ENCODE measurements around the gene LARP1B. TPM values are rescaled to one million over a fixed set of nuclear protein-coding genes. Genes with fewer than 3 reads are reported as not detected.

LARP1B gene
- total RNA-seq, 1 experiment from 2014 or later = 31.1 TPM

DNA sequence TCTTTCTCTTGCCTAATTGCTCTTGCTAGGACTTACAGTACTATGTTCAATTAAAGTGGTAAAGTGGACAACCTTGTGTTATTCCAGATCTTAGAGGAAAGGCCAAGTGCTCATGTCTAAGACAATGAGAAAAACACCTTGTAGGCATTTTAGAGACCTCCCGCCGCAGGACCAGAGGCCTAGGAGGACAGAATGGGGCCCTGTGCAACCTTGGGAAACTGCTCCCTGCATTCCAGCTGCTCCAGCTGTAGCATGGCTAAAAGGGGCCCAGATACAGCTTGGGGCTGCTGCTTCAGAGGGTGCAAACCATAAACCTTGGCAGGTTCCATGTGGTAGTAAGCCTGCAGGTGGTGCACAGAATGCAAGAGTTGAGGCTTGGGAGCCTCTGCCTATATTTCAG lies 125.5 kb downstream of the LARP1B start:
- no peaks in the 10 kb centered on the region for H3K27me3 ChIP-seq (ENCODE audit: insufficient read depth, low read length)
- intact Hi-C loops (cut with micrococcal nuclease) = no loop called here
- H3K9me2 ChIP-seq (ENCODE audit: insufficient read depth) = no peaks in the 10 kb centered on the region
- H3K4me1 ChIP-seq (ENCODE audit: control insufficient read depth in 1 of 2, insufficient read depth in 2 of 2, low read length in 2 of 2) = no peaks in the 10 kb centered on the region
- RAD21 ChIA-PET (ENCODE audit: low non-redundant PET in 1 of 2, low total read pairs in 2 of 2, uncharacterized antibody in 2 of 2, unreplicated experiment in 2 of 2) = no interaction called here
- ATAC-seq (no peak), DNase-seq (ENCODE audit: low read depth, low spot score) (no peak)
- no peak overlapping the region for H3K4me2 ChIP-seq (ENCODE audit: low read length)
- H3K79me2 ChIP-seq (ENCODE audit: insufficient read depth, low read length) = no peaks in the 10 kb centered on the region
- POLR2A ChIA-PET = no interaction called here
- BruUV-seq (replicated peaks) = no TSS peak
- no peak overlapping the region for H3K4me3 ChIP-seq (replicated peaks in 1 of 2; ENCODE audit: low read depth in 1 of 2, low read length in 2 of 2)
- CTCF ChIA-PET = no interaction called here
- no peak overlapping the region for H3K27ac ChIP-seq (ENCODE audit: low read depth, low read length)
- H2AFZ ChIP-seq (ENCODE audit: low read depth, low read length, poor library complexity, severe bottlenecking) = no peak overlapping the region
- no peaks in the 10 kb centered on the region for H3K9me3 ChIP-seq (ENCODE audit: control insufficient read depth in 1 of 2, insufficient read depth in 1 of 2, low read depth in 1 of 2, low read length in 2 of 2)
- H3K9ac ChIP-seq (ENCODE audit: low read length) = no peak overlapping the region
- TF ChIP-seq POLR2A (IDR thresholded peaks at IDR 0.05; ENCODE audit: borderline replicate concordance, extremely low read depth, insufficient read depth, insufficient read length) (no peak), EGR1 (IDR thresholded peaks at IDR 0.05; ENCODE audit: low read depth) (no peak), SIN3A (IDR thresholded peaks at IDR 0.05; ENCODE audit: low read depth) (no peak), JUND (IDR thresholded peaks at IDR 0.05) (no peak), TCF7L2 (IDR thresholded peaks at IDR 0.05; ENCODE audit: borderline replicate concordance, extremely low read depth, insufficient read depth, insufficient read length) (no peak), ZNF274 (IDR thresholded peaks at IDR 0.05; ENCODE audit: low read depth, low read length) (no peak)
- TF ChIP-seq, protein P1, sequence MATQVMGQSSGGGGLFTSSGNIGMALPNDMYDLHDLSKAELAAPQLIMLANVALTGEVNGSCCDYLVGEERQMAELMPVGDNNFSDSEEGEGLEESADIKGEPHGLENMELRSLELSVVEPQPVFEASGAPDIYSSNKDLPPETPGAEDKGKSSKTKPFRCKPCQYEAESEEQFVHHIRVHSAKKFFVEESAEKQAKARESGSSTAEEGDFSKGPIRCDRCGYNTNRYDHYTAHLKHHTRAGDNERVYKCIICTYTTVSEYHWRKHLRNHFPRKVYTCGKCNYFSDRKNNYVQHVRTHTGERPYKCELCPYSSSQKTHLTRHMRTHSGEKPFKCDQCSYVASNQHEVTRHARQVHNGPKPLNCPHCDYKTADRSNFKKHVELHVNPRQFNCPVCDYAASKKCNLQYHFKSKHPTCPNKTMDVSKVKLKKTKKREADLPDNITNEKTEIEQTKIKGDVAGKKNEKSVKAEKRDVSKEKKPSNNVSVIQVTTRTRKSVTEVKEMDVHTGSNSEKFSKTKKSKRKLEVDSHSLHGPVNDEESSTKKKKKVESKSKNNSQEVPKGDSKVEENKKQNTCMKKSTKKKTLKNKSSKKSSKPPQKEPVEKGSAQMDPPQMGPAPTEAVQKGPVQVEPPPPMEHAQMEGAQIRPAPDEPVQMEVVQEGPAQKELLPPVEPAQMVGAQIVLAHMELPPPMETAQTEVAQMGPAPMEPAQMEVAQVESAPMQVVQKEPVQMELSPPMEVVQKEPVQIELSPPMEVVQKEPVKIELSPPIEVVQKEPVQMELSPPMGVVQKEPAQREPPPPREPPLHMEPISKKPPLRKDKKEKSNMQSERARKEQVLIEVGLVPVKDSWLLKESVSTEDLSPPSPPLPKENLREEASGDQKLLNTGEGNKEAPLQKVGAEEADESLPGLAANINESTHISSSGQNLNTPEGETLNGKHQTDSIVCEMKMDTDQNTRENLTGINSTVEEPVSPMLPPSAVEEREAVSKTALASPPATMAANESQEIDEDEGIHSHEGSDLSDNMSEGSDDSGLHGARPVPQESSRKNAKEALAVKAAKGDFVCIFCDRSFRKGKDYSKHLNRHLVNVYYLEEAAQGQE (IDR thresholded peaks at IDR 0.05; ENCODE audit: low read depth) = no peak
- 0 out of 4 replicates have a peak, but pooled peaks cover 0 to 3% of the 10 kb centered on the region in 2 experiments for H3K36me3 ChIP-seq (ENCODE audit: control insufficient read depth in 1 of 2, insufficient read depth in 2 of 2, low read length in 2 of 2)
- no peaks in the 10 kb centered on the region for H4K20me1 ChIP-seq (ENCODE audit: insufficient read depth)
